GM19468 (cell line): ENCODE measurements around the gene DAPK1.

Experiments
- ATAC-seq: cut with Tn5 transposase; IDR thresholded peaks from one replicate; pipeline ENCODE4 v1.9.1; 2021; ENCODE audit warnings: mild to moderate bottlenecking, moderate library complexity, moderate number of reproducible peaks; ENCODE audit not compliant: unreplicated experiment; ENCODE audit errors: extremely low read depth

DAPK1 gene

DNA sequence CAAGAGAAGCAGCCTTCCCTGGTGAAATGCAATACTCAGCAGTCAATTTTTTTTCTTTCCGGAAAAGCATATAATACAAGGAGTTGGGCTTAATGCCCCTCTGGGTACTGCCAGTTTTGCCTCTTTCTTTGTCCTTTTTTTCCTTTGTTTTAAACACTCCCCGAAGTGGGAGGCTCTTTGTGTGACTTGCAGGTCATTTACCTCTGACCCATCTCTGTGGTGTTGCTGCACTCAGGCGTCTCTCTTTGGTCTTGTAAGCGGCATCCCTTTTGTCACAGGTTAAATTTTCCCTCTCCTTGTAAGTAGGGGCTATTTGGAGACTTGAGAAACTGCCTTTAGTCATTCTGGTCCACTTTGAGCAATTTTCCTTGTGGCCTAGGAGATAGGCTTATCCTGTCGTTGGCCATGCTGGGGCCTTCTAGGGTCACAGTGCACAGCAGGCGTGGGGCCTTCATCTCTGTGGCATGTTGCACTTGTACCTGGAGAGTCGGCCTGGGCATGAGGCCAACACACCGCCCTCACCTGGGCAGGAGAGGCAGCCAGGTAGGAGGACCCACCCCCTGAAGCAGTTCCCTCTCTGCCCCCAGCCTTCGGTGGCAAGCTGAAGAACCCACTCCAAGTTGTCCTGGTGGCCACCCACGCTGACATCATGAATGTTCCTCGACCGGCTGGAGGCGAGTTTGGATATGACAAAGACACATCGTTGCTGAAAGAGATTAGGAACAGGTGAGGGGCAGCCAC is 200.6 kb downstream of the DAPK1 start:
- ATAC-seq = no peak

DNA sequence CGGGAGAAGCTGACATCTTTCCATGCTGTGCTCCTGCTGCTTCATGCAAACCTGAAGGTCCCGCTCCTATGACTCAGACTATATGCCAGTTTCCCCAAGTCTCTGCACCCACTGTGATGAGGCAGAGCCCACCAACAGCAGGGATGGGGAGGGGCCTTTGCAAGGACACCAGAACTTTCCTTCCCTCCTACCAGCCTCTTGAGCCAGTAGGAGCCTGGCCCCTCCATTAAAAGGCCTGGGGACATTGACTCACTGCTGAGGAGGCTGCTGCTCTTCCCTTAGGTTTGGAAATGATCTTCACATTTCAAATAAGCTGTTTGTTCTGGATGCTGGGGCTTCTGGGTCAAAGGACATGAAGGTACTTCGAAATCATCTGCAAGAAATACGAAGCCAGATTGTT is 202.2 kb downstream of the DAPK1 start:
- no peak for ATAC-seq

DNA sequence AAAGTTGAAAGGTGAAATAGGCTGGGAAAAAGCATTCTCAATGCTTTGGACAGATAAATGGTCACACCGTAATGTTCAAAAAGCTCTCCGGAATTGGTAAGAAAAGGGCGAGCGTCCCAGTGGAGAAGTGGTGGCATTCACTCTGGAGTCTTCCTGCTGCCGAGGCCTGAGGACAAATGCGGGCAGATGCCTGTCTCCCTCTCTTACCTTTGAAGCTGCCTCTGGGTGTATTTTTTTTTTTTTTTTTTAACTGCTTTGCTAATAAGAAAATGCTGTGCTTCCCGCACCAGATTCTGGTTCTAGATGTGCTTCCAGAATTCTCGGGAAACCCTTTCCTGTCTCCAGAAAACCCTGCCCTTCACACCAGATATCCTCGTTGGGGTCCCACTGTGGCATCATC is 203.8 kb downstream of the DAPK1 start:
- no peak for ATAC-seq

DNA sequence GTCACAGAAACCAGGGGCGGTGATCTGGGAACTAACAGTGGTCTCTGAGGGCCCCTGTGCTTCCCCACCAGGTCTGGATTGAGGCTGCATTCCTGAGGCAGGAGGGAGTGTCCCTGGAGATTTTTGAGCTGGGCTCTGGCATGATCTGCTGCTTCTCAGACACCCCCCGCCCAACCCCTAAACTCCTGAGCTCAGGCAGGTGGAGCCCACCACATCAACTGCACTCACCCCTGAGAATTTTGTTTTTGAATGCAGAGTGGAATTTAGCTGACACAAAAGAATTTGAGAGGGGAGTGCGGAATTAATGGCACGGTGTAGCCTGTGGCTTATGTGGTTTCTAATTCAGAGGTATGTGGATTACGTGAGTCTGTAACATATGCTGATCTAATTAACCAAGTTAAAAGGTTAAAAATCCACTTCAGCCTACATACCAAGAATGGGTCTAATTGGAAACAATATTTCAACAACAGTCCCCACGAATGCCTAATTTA is 204.3 kb downstream of the DAPK1 start:
- ATAC-seq = no peak

DNA sequence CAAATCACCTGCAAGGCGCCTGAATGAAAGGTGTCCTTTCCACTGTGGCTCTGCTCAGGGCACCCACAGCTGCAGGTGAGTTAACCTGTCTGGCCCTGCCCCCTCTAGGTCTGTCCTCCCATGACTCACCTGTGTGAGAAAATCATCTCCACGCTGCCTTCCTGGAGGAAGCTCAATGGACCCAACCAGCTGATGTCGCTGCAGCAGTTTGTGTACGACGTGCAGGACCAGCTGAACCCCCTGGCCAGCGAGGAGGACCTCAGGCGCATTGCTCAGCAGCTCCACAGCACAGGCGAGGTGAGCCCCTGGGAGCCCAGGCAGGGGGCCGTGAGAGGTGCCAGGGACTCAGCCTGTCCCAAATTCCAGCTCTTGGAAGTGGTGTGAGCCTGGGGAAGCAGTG is 205.3 kb downstream of the DAPK1 start:
- no peak for ATAC-seq

DNA sequence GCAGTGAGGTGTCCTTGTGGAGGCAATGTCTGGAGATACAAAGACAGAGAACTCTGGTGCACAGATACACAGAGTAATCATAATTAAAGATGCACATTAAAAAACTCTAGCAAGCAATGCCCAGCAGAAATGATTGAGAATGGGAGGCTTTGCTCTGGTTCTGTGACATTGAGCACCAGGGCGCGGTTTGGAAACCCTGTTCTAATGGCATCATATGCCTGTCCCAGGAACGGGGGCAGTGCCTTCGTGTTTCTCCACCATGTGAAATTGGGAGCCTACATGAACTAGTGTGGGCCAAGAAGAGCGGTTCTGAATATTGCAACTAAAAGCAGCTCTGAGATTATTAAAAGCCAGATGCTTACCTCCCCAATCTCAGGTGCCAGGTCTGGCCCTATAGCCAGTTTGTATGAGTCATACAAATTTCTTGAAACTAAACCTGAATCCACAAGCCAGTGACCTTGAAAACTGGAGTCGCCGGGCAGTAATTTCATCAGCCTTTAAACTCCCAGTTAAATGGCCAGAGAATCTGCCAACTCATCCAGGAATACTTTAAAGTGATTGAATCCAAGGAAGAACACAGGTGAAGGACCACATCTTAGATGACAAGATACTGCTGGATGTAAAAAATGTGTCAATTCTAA is 206.1 kb downstream of the DAPK1 start:
- ATAC-seq = no peak

DNA sequence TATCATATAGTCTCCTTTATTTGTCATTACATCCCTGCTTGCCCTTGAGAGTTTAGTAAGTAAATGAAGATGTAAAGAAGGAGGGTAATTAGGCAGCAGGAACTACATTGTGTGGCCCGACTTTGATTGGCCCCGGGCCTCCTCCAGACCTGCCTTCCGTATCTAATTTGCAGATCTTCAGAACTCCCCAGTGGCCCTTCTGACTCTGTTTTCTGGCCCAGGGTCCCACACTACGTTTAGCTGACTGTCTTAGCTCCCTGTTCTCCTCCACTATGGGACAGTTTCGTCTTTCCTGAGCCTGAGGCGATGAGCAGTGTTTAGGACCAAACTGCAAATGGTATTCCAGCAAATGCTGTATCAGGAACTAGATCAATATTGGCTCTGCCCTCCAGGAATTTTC is 206.7 kb downstream of the DAPK1 start:
- no peak for ATAC-seq

DNA sequence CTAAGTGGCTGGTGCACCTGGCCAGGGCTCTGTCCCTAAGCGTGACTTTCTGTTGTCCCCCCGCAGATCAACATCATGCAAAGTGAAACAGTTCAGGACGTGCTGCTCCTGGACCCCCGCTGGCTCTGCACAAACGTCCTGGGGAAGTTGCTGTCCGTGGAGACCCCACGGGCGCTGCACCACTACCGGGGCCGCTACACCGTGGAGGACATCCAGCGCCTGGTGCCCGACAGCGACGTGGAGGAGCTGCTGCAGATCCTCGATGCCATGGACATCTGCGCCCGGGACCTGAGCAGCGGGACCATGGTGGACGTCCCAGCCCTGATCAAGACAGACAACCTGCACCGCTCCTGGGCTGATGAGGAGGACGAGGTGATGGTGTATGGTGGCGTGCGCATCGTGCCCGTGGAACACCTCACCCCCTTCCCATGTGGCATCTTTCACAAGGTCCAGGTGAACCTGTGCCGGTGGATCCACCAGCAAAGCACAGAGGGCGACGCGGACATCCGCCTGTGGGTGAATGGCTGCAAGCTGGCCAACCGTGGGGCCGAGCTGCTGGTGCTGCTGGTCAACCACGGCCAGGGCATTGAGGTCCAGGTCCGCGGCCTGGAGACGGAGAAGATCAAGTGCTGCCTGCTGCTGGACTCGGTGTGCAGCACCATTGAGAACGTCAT is 208.5 kb downstream of the DAPK1 start:
- no peak for ATAC-seq

DNA sequence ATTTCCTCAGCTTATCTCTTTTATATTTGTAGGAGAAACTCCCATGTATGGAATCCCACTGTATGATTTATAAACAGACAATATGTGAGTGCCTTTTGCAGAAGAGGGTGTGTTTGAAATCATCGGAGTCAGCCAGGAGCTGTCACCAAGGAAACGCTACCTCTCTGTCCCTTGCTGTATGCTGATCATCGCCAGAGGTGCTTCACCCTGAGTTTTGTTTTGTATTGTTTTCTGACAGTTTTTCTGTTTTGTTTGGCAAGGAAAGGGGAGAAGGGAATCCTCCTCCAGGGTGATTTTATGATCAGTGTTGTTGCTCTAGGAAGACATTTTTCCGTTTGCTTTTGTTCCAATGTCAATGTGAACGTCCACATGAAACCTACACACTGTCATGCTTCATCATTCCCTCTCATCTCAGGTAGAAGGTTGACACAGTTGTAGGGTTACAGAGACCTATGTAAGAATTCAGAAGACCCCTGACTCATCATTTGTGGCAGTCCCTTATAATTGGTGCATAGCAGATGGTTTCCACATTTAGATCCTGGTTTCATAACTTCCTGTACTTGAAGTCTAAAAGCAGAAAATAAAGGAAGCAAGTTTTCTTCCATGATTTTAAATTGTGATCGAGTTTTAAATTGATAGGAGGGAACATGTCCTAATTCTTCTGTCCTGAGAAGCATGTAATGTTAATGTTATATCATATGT is 210.3 kb downstream of the DAPK1 start:
- no peak for ATAC-seq

DNA sequence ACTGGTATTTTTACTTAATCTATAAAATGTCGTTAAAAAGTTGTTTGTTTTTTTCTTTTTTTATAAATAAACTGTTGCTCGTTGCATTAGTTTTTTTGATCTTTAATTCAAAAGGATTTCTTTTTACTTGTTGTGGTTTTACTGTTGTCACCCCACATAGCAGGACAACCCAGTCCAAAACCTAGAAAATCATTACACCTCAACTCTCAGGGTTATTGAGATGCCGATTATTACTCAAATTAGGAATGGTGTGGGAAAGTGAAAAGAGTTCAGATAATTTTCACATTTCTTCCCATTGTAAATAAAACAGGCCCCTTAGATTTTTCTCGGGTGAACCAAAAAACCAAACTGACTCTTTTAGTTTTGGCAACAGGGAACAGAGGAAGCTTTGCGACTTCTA is 210.9 kb downstream of the DAPK1 start:
- no peak for ATAC-seq

DNA sequence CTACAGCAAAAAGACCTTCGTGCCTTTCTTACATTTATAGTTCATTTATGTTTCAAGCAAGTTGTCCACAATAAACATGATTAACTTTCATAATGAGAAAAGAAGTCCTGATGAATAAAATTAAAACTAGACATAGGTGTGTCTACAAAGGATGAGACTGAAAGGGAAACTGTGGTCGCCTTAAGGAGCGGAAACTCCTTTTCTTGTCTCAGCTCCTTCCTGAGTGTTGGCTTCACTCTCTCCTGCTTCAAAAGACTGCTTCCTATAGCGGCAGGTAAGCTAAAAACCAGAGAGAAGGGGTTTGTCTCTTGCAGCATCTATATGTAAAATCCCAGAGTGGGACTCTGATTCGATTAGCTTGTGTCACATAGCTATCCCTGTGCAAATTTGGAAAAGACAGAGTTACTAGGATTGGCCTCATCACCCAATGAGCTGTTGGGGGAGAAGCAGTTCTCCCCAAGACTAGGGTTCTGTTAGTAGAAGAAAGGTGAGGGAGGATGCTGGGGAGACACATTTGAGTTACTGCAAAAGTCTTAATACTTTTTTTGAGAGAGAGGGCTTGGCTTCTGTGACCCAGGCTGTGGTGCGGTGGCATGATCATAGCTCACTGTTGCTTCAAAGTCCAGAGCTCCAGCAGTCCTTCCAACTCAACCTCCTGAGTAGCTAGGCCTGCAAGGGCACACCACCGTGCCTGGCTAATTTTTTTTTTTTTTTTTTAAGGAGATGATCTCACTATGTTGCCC is 211.5 kb downstream of the DAPK1 start:
- ATAC-seq = no peak

DNA sequence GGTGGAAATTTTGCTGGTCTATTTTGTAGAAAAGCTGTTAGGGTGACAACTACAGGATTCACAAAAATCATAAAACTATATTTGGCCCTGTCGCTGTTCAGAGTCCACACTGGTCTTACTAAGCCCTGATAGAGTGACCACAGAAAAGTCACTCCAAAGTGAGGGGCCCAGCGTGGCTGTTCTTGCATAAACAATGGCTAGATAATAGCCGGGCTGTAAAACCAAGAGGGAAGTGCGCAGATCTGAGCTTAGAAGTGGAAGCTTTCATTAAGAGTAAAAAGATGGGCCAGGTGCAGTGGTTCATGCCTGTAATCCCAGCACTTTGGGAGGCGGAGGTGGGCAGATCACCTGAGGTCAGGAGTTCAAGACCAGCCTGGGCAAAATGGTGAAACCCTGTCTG is 212.8 kb downstream of the DAPK1 start:
- ATAC-seq = no peak

DNA sequence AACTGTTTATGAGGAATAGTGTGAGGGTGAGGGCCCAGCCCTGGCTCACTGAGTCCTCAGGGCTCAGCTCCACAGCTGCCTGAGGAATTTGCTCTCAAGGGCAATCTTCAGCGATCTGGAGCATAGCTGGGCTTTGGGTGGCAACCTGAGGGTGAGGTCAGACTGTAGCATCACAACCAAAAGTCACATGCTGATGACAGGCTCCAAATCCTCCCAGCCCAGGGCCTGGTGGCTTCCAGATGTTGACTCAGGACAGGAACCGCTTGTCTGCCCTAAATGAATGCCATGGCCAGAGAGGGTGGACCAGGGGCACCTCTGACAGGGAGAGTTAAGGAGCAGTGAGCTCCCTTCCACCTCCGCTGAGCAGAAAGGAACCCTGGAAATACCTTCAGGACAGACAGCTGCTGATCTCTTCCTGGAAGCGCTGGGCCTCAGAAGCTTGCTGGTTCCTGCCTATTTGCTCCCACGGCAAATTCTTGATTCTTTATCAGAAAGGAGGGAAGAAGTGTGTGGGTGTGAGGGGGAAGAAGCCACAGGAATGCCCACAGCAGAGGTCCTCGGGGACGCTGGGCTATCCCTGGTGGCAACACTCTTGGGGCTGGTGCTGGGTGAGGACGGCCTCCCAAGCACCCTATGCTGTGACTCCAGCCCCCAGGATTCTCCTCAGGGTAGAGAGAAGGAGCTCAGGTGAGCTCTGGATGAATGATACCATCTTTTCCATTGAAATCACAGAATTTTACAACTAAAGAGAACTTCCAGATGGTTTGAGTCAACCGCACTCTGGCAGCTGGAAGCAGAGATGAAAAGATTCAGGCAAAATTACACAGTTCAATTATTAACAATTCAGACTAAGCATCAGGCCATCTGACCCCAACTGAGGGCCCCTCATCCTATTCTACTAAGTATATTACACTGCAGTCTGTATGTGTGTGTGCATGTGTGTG is 214.5 kb downstream of the DAPK1 start:
- ATAC-seq = no peak

DNA sequence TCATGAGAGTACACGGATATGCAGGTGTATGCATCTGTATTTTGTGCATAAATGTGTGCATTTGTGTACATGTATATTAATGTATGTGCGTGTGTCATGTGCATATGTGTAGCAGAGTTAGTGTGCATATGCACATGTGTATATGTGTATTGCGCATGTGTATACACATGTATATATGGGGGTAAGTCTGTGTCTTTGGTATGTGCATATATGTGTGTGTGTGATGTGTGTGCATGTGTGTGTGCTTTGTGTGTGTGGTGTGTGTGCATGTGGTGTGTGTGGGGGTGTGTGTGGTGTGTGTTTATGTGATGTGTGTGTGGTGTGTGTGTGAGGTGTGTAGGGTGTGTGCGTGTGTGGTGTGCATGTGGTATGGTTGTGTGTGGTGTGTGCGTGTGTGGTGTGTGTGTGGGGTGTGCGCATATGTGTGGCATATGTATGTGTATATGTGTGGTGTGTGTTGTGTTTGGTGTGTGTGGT is 215.2 kb downstream of the DAPK1 start:
- no peak for ATAC-seq

DNA sequence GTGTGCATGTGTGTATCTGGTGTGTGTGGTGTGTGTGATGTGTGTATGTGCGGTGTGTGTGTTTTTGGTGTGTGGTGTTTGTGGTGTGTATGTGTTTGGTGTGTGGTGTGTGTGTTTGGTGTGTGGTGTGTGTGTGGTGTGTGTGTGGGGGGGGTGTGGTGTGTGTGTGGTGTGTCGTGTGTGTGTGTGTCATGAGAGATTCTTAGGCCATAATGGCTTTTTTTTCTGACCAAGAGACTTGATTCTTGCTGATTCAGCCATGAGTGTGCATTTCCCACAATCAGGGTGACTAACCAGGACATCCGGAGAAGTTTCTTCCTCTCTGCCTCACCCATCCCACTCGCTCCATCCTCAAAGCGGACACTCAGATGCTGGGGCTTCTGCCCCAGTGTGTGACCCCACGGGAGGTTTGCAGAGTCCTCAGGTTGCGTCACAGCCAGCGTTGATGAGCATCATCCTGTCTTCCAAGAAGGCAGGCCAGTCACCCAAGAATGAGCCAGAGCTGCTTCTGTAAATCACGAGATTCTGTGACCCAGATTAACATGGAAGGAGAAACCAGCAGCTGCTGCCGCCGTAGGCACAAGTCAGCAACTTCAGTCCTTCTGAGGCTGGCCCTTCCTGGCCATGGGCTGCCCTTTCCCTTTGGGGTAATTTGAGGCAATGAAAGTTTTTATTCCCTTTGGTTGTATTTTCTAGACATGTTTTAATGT is 215.8 kb downstream of the DAPK1 start:
- no peak for ATAC-seq

DNA sequence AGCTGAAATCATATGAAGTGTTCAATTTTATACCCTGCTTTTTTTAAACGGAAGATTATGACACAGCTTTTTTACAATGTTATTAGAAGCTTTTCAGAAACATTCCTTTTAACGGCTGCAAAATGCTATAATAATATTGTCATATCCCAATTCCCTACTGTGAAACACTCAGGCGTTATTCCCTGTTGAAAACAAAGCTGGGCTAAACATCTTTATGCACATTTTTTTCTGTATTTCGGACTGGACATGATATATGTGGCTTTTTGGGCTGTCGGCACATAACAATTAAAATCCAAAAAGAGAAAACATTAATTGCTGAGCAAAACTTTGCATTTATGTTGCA is 216.3 kb downstream of the DAPK1 start:
- no peak for ATAC-seq

DNA sequence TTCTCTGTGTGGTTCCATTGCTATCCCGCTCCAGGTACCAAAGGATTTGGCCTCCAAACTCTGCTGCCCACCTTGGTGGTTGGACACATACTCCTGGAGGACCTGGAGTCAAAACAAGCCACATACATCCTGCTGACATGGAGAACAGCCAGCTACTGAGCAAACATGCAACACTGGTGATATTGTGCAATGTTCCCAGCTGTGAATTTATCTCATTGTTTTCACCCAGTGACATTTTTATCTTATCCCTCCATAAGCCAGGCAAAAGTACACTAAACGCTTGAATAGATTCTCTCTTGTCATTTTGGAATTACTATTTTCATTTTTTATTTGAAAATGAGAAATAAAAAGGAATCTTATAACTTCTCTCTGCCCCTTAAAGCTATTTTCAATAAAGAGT is 217.2 kb downstream of the DAPK1 start:
- no peak for ATAC-seq

DNA sequence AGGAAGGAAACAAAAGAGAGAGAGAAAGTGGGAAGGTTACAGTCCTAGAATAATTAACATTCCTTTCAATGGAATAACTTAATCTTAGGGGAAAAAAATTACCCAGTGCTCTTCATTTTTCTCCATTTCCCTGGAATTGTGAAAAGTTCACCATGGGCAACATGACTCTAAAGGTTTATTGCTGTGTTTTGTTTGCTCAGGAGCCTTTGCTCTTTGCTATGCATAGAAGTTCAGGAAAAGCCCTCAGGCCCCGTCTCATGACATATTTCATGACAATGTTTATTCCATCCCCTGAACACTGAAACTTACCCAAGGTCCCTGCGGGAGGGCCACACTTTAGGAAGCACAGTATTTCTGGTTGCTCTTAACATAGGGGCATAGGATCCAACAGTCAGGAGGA is 218.5 kb downstream of the DAPK1 start:
- ATAC-seq = no peak
